GM12874 (cell line): ENCODE data around the gene HOXB3.

Experiments
- CTCF ChIP-seq: IDR thresholded peaks from 2 replicates; pipeline ENCODE4 v1.5.1; 2011; ENCODE audit warnings: low read depth, mild to moderate bottlenecking, control low read depth, low read length, moderate library complexity; ENCODE audit not compliant: insufficient read depth

The HOXB3 gene

DNA sequence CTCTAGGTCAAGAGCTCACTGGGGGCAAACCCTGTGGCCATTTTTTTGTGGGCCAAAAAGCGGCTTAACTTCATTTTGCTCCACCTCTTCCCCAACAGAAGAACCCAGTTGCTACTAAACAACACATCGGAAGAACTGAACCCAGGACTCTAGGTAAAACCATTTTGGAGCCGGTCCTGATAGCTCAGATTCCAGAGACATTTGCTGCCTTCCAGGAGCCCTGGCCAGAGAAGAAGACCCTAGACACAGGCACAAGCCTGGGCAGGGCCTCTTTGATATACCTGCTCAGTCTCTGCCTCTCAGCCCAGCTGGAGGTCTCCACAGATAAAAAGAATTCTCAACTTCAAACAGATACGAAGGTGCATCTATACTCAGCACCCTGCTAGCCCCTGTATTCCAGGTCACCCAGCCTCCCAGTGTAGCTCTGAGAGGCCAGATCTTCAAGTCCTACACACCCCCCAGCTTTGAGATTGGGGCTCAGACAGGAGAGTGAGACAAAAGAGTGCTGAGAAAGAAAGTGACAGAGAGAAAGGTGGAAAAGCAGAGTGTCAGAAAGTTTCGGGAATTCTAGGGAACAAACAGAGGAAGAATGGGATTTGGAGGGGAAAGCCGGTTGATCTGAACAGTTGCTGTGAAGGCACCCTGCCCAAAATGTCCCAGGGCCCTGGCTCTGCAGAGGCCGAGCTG is 42.7 kb upstream of the HOXB3 start:
- TF ChIP-seq CTCF: no peak

GRCh38 chr17:48631693-48632578 is 41.9 kb upstream of the HOXB3 start:
- TF ChIP-seq CTCF: no peak

GRCh38 chr17:48630925-48631692 is 41.1 kb upstream of the HOXB3 start:
- no peak for TF ChIP-seq CTCF

GRCh38 chr17:48630009-48630924 is 40.2 kb upstream of the HOXB3 start:
- no peak for TF ChIP-seq CTCF

DNA sequence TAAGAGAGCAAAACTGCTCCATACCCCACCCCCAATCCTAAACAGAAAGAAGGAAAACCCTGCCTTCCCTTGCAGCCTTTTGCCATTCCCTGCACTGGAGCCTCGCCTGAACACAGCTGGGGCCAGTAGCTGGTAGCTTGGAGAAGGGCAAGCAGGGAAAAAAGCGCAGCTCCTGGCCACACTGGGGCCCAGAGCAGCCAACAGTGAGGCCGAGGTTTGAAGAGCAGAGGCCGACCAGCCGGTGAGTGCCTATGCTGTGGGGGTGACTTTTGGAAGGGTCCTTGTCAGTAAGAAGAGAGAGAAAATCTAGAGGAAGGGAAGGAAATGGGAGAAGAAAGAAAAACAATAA is 39.3 kb upstream of the HOXB3 start:
- TF ChIP-seq CTCF: no peak

- TF ChIP-seq CTCF: no peak
Measured at GRCh38 chr17:48628649-48629410, 38.8 kb upstream of the HOXB3 start.
